NCI-H446 (cell line): ENCODE data around the gene CFAP206.
"Not testable (repeated sequence)": the region's sequence is repeated elsewhere in the genome, so short reads cannot be mapped to it uniquely, and the experiment has no call there.

Experiments used
- DNase-seq, 2 experiments: peaks; one replicate each; lab custom pipeline; 2025; lab: John Stamatoyannopoulos, UW

CFAP206 gene

GRCh38 chr6:87420360-87420759 is 12.6 kb downstream of the CFAP206 start:
- DNase-seq = no peak

- no peak for DNase-seq
These were observed 13.8 kb downstream of the CFAP206 start for GRCh38 chr6:87421576-87421975.

DNA sequence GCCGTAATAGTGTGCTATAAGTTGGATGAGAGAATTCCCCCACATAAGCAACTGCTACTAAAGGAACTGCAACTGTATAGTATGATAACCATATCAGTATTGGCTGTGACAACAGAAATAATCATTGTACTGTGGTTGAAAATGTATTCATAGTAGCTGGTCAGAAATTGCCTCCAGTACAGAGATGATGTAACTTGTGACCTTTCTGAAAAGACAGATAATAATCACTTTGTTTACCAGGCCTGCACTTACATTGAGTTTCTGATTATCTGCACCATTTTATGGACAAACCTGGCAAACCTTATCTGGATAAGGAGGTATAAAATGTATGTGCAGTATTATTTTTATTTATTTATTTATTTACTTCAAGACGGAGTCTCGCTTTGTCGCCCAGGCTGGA is 19.0 kb downstream of the CFAP206 start:
- no peak for DNase-seq

DNA sequence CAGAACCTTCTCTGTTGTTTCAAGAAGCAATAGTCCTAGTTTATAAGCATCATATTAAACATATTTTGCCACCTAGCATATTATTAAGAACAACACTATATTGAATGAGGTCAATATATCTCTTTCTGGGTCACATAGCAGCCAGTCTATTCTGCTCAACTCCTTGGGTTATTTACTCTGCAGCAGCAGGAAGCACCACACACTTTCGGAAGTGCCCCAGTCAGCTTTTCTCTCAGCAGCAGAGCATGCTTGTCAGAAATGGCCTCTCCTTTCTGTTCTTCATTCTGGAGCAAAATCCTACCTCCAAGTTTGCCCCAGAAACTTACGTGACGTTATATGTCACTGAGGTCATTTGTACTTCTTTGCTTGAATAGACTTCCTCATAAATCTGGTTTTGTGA is 22.7 kb downstream of the CFAP206 start:
- DNase-seq = no peak

GRCh38 chr6:87431263-87431662 is 23.5 kb downstream of the CFAP206 start:
- no peak for DNase-seq

GRCh38 chr6:87436435-87436834 is 28.7 kb downstream of the CFAP206 start:
- DNase-seq = no peak

- no peak for DNase-seq
These were observed 33.9 kb downstream of the CFAP206 start for GRCh38 chr6:87441711-87442110.

DNA sequence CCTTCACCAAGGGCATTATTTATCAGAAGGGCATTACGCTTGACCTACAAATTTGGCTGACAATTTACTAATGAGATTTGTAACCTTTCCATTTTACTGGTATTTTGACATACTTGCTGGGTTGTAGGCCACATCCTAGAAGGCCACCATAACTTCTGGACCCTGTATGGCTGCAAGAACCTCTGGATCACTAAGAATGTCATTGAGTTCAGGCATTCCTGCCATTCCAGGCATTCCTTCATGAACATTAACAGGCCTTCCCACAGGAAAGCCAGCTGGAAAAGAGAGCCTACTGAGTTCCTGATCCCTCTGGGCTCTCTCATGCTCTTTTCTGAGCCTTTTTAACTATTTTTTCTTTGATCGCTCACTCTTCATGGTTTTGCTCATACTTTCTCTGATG is 36.6 kb downstream of the CFAP206 start:
- DNase-seq = no peak

- DNase-seq = no peak
These were observed 57.3 kb downstream of the CFAP206 start for GRCh38 chr6:87465051-87465450.

DNA sequence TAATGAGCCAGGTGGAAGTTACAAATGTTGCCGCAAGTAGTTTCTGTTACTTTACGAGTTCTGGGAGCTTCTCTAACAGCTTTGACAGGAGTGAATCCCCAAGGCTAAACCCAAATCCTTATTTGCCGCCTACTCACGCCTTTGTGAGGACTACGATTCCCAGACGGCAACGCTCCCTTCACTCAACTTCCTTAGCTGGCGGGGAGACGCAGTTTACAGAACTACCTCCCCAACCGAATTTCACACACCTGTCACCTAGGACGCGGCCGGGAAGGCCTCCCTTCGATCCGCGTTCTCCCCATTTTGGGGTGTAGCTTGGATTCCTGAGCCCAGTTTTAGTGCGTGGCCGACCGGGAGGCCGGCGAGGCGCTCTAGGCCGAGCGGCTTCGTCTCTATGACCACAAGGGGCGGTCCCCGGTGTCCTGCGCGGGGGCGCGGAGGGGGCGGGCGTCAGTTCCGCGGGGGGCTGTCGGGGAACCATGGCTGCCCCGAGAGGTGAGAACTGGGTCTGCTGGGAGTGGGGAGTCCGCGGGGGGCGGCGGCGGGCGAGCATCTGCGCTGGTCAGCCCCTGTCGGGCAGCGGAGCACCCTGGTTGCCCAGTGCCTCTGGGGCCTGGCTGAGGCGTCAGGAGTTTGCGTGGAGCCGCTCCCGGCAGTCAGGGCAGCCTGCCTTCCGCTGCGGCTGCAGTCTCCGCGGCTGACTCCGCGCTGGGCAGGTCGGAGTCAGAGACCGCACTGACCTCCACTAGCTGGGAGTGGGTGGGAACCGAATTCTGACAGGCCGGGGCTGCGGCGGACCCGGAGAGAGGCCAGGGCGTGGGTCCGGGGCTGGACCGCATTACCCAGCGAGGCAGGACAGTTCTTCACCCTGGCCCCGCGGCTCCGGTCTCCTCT is 65.0 kb downstream of the CFAP206 start, which contains the start of gene SLC35A1:
SLC35A1 (plus strand) TSS at position 450 of the 894 bp plus-strand sequence; CDS start at position 480, 30 bp downstream.
- DNase-seq = peak; percentile 69 to 74

DNA sequence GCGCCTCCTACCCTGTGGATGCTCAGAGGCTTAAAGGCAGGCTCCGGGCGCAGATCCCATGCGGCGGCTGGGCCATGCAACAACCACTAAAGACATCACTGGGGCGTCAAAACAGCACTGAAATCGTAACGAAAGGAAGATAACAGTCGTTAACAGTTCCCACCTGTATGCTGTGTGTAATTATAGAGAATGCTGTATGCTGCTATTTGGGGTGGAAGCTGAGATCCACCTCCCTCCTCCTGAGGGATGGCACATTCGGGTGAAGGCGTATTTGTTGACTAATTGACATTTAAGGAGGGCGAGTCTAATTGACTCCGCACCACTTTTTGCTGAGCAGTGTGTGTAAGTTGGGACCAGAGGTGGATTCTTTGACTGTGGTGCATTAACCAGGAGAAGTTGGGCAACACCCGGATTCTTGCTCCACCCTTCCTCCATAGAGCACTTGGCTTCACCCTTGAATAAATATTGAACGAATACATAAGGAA is 65.7 kb downstream of the CFAP206 start:
- peak in 1 of 2 experiments; percentile 28 for DNase-seq

DNA sequence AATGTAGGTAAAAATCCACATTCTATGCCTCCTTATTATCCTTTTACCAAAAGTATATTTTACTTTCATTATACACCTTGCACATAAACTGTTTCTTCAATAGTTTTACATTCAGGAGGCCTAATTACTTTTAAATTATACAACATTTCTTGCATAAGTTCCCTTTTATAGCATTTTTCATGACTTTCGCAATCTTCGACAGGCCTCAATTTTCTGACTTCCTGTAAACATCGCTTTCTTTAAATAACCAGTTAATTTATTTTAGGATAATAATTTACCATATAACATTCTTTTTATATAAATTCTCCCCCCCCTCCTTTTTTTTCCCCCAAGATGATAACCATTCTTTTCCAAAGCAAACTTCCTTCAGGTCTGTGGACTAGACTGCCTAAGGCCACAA is 74.2 kb downstream of the CFAP206 start:
- DNase-seq = no peak

GRCh38 chr6:87482366-87482765 is 74.6 kb downstream of the CFAP206 start:
- DNase-seq = no peak

GRCh38 chr6:87483929-87484328 is 76.2 kb downstream of the CFAP206 start:
- DNase-seq = no peak

DNA sequence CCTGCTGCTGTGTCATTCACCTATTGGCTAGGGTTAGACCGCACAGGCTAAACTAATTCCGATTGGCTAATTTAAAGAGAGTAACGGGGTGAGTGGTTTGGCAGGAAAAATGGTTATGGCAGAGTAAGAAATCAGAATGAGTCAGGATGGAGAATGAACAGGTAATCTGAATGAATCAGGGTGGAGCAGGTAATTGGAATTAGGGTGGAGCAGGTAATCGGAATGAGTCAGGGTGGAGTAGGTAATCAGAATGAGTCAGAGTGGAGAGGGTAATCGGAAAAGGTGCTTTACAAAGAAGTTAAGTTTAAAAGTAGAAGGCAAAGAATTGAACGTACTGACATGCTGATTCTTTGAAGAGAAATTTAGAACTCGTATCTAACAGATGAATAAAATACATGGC is 76.7 kb downstream of the CFAP206 start:
- DNase-seq = no peak

DNA sequence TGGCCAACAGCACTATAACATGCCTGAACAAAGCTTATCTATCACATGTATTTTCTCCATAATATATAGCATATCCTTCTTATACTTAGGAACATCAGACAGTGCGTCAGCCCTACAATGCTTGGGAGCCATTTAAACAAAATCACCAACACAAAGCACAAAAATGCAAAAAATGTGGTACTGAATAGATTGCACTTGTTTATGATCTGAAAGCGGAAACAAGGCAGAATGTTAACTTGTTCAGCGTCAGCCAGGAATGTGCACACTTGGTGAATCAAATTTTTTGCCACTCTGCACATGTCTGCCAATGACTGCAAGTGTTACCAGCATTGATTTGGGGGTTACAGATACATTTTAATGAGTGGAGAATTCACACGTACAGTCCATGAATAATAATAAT is 79.8 kb downstream of the CFAP206 start:
- no peak for DNase-seq

DNA sequence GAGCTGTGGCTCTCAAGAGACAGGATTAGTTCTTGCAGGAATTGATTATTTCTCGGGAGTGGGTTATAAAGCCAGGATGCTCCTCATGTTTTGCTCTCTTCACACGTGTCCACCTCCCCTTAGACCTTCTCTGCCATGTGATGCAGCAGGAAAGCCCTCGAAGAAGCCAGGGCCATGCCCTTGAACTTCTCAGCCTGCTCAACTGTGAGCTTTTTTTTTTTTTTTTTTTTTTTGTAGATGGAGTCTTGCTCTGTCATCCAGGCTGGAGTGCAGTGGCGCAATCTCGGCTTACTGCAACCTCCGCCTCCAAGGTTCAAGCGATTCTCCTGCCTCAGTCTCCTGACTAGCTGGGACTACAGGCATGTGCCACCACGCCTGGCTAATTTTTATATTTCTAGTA is 81.6 kb downstream of the CFAP206 start:
- DNase-seq = not testable (repeated sequence)

- DNase-seq = no peak
These were observed 87.1 kb downstream of the CFAP206 start for GRCh38 chr6:87494761-87495422.

DNA sequence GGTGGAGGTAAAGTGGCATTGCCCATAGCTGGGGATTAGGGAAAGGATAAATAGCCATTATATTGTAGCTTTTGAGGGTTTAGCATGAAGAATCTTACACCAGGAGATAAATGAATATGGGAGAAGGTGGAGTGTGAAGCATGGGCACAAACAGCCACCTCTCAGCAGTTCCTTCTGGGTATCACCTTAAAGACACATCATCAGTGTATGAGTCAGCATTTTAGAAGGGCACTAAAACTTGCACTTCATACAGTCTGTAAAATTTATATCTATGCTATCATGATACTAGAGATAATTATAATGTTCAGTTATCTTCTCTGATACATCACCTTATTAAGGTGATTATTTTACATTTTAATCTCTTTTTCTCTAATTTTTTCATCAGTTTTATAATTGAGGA is 90.3 kb downstream of the CFAP206 start:
- no peak for DNase-seq

DNA sequence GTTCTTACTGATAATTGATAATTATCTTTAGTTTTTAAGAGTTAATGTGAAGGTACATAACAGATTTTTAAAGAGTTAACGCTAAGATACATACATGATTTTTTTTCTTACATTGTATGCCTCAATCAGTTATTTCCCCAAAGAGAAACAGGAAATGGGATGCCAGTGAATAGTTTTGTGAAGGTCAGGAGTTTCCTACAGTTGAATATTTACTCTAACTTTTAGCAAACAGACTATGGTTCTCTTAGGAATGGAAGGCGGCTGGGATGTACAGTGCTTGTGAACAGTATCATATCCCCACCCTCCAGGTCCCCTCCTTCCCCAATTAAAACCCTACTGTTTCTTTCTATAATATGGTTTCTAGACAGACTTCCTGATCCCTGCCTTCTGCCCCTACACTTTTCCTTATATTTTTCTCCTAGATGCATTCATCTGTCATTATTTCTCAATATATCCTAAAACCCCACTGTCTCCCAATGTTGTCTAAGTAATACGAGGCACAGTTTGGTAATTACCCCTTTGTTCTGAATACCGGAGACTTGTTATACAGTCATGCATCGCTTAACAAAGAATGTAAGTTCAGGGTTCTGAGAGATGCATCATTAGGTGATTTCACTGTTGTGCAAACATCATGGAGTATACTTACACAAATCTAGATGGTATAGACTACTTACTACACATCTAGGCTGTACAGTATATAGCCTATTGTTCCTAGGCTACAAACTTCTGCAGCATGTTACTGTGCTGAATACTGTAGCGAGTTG is 94.2 kb downstream of the CFAP206 start:
- no peak for DNase-seq

DNA sequence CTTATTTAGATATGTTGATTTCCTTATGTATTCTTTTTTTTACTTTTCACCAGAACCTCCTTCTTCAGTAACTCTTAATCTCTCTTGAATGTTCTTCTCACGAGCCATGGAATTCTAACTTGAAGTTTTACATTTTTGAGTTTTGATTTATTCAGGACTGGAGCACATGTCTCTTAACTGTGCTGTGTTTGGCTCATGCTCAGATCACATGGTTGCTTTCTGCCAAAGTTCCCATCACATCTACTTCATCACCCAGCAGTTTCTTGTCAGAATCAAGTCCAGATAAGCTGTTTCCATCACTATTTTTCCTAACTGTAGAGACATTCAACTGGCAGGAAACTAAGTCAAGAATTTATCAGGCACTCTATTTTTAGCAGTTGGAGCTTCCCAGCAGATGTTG is 96.7 kb downstream of the CFAP206 start:
- DNase-seq = no peak
